ENCODE results near the gene BICDL1. TPM values are rescaled to one million over a fixed set of nuclear protein-coding genes. Genes with fewer than 3 reads are reported as not detected.
"Not testable (repeated sequence)": the region's sequence is repeated elsewhere in the genome, so short reads cannot be mapped to it uniquely, and the experiment has no call there.

BICDL1 gene
- polyA plus RNA-seq, 1 donor from 2014 or later = 1.1 TPM

DNA sequence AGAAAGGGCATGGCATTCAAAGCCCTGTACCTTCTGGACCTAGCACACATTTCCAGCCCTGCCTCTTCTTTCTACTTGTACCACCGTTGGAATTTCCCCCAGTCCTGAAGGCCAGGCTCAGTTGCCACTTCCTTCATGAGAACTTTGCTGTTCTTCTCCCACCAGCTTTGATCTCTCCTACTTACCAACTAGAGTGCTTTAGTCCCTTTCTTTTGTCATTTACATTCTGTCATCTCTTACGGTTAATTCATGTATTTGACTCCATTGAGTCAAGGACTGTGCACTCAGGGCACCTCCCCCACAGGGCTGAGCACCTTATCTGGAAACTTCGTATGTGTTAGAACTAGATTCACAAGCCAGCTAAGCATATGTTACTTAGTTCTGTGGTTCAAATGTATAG is 26.3 kb downstream of the BICDL1 start:
- H3K4me1 Mint-ChIP-seq = peaks cover 16 to 21% (median 21%) of the 10 kb centered on the region in 3 donors
- H3K4me3 Mint-ChIP-seq = peak overlapping the region in 1 of 4 donors; percentile 43
- H3K27ac Mint-ChIP-seq = peak overlapping the region in 2 of 3 donors; percentile 13 to 84
- no peaks in the 10 kb centered on the region for H3K27me3 Mint-ChIP-seq
- peaks cover 5% of the 10 kb centered on the region for H3K36me3 Mint-ChIP-seq
- no peaks in the 10 kb centered on the region for H3K9me3 Mint-ChIP-seq

DNA sequence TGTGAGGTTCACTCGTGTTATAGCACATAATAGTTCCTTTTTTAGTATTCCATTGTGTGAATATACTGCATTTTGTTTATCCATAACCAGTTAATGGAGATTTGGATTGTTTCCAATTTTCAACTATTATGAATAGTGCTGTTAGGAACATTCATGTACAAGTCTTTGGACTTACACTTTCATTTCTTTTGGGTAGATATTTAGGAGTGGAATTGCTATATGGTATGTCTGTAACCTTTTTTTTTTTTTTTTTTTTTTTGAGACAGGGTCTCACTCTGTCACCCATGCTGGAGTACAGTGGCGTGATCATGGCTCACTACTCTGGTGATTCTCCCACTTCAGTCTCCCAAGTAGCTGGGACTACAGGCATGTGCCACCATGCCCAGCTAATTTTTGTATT is 27.2 kb downstream of the BICDL1 start:
- H3K27me3 Mint-ChIP-seq, H3K27ac Mint-ChIP-seq, H3K4me3 Mint-ChIP-seq, H3K9me3 Mint-ChIP-seq, H3K36me3 Mint-ChIP-seq: not testable (repeated sequence)
- H3K4me1 Mint-ChIP-seq = peaks cover 16 to 21% (median 21%) of the 10 kb centered on the region in 3 donors

DNA sequence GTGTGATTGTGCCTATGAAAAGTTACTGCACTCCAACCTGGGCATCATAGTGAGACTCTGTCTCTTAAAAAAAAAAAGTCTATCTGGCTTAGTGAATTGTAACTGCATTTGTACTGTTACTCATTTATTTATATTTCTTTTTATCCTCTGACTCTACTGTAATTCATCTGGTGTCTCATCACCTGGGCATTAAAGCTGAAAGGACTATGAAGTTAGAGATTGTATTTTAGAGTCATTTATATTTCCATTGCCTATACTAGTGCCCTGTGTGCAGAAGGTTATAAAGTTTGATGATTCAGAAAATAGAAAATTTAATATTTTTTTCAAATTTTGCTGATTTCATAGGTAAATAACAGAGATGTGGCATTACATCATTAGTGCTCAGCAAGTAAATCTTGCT is 30.2 kb downstream of the BICDL1 start:
- peaks cover 5% of the 10 kb centered on the region for H3K36me3 Mint-ChIP-seq
- peaks cover 3 to 6% (median 5%) of the 10 kb centered on the region in 3 donors for H3K4me1 Mint-ChIP-seq
- no peak overlapping the region for H3K4me3 Mint-ChIP-seq
- H3K27me3 Mint-ChIP-seq = no peaks in the 10 kb centered on the region
- H3K9me3 Mint-ChIP-seq = peaks cover 0 to 3% (median 0%) of the 10 kb centered on the region in 3 donors
- H3K27ac Mint-ChIP-seq = no peak overlapping the region

DNA sequence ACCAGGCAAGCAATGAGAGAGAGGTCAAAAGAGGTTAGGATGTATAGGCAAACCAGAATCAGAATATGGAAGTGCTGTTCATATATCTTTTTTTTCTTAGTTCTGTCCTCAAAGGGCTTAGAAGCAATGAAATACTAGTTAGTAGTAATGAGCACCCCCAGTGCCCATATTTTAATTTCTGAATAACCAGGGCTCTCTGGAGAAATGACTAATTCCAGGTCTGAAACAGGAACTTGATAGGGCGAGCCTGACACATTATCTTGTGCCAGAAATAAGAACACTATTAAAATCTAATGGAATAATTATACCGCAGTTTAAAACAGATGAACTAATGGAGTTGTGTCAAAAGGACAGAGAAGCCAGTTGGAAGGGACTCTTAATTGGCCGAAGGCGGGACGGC is 30.9 kb downstream of the BICDL1 start:
- no peak overlapping the region for H3K27ac Mint-ChIP-seq
- no peaks in the 10 kb centered on the region for H3K27me3 Mint-ChIP-seq
- peaks cover 7% of the 10 kb centered on the region for H3K36me3 Mint-ChIP-seq
- peaks cover 4 to 6% (median 5%) of the 10 kb centered on the region in 3 donors for H3K4me1 Mint-ChIP-seq
- H3K4me3 Mint-ChIP-seq = no peak overlapping the region
- peaks cover 0 to 5% (median 0%) of the 10 kb centered on the region in 3 donors for H3K9me3 Mint-ChIP-seq

DNA sequence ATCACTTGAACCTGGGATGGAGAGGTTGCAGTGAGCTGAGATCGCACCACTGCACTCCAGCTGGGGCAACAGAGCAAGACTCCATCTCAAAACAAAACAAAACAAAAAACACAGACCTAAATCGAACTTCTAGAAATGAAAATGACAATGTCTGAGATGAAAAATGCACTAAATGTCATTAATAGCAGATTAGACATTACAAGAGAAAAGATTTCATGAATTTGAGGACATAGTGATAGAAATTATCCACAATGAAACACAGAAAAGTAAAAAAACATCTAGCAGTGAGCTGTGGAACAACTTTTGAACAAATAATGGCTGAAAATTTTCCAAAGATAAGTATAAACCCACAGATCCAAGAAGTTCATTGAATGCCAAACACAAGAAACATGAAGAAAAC is 35.2 kb downstream of the BICDL1 start:
- H3K27me3 Mint-ChIP-seq = no peaks in the 10 kb centered on the region
- H3K4me1 Mint-ChIP-seq = peaks cover 0 to 2% (median 0%) of the 10 kb centered on the region in 3 donors
- H3K4me3 Mint-ChIP-seq = no peak overlapping the region
- H3K9me3 Mint-ChIP-seq = peaks cover 0 to 5% (median 0%) of the 10 kb centered on the region in 3 donors
- no peak overlapping the region for H3K27ac Mint-ChIP-seq
- H3K36me3 Mint-ChIP-seq = peaks cover 8% of the 10 kb centered on the region

DNA sequence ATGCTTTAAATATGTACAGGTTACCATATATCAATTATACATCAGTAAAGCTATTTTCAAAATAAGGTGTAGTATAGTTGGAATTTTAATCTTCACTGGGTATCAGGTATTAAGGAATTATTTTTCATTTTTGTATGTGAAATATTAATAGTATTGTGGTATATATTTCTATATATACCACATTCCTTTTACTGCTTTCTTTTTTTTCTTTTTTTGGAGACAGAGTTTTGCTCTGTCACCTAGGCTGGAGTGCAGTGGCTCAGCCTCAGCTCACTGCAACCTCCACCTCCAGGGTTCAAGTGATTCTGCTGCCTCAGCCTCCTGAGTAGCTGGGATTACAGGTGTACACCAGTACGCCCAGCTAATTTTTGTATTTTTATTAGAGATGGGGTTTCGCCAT is 36.6 kb downstream of the BICDL1 start:
- Mint-ChIP-seq H3K4me1 (peaks cover 0 to 2% (median 0%) of the 10 kb centered on the region in 3 donors), H3K9me3 (peaks cover 0 to 5% (median 0%) of the 10 kb centered on the region in 3 donors), H3K27me3 (no peaks in the 10 kb centered on the region), H3K4me3 (no peak overlapping the region), H3K36me3 (peaks cover 8% of the 10 kb centered on the region), H3K27ac (no peak overlapping the region)

DNA sequence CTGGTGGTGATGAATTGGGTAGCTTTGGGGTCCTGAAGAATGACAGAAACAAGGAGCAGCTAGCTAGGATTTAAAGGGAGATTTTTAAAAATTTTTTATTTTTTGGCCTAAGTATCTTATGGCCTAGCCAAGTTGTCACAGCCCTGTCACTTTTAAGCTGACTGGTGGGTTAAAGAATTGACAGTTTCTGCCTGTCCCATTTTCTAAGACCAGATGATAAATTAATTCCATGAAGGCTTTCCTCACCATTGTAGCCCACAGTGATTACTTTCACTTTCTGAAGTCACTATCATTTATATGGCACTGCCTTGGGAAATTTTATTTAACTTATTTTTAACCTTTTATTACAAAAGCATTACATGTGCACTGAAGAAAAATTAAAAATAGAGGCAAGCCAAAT is 43.2 kb downstream of the BICDL1 start:
- H3K27ac Mint-ChIP-seq = no peak overlapping the region
- peaks cover 0 to 2% (median 1%) of the 10 kb centered on the region in 3 donors for H3K4me1 Mint-ChIP-seq
- H3K36me3 Mint-ChIP-seq = peaks cover 3% of the 10 kb centered on the region
- no peak overlapping the region for H3K4me3 Mint-ChIP-seq
- H3K9me3 Mint-ChIP-seq = no peaks in the 10 kb centered on the region
- H3K27me3 Mint-ChIP-seq = no peaks in the 10 kb centered on the region

DNA sequence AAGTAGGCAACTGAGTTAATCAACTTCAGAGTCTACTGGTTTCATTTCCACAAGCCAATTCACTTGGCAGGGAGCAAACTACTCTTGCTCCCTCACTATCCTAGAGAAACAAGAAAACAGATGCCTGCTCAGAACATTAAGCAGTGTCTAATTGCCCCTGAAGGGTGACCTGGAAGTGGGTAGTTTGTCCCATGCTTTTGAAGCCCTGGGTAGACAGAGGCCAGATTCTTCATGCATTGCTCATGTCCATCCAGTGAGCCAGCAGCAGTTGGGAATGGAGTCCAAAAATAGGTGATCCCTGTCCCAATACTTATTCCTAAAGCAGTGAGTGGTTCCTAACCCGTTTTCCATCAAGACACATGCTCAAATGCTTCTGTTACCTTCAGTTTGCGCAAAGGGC is 48.8 kb downstream of the BICDL1 start:
- H3K27me3 Mint-ChIP-seq = no peaks in the 10 kb centered on the region
- H3K36me3 Mint-ChIP-seq = peaks cover 6% of the 10 kb centered on the region
- H3K4me1 Mint-ChIP-seq = peaks cover 0 to 1% (median 1%) of the 10 kb centered on the region in 3 donors
- H3K4me3 Mint-ChIP-seq = no peak overlapping the region
- no peak overlapping the region for H3K27ac Mint-ChIP-seq
- H3K9me3 Mint-ChIP-seq = no peaks in the 10 kb centered on the region

DNA sequence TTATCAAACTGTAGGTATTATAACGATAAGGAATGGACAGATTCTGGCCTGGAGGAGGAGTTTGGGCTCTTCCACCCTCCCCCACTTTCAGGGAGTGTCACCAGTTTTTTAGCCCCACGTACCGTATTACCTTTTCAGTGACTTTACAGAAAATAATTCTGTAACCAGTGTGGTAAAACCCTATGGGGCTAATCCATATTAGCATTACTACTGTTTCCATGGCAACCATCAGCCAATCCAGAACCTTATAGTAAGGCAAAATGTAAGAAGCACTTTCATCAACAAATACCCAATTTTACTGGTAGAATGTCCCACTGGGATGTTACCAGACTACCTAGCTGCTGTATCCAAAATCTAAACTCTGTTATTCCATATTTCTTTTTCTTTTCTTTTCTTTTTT is 50.7 kb downstream of the BICDL1 start:
- Mint-ChIP-seq H3K27me3 (no peaks in the 10 kb centered on the region), H3K9me3 (no peaks in the 10 kb centered on the region), H3K4me3 (no peak overlapping the region), H3K27ac (no peak overlapping the region), H3K4me1 (peaks cover 0 to 1% (median 1%) of the 10 kb centered on the region in 3 donors), H3K36me3 (peaks cover 9% of the 10 kb centered on the region)

DNA sequence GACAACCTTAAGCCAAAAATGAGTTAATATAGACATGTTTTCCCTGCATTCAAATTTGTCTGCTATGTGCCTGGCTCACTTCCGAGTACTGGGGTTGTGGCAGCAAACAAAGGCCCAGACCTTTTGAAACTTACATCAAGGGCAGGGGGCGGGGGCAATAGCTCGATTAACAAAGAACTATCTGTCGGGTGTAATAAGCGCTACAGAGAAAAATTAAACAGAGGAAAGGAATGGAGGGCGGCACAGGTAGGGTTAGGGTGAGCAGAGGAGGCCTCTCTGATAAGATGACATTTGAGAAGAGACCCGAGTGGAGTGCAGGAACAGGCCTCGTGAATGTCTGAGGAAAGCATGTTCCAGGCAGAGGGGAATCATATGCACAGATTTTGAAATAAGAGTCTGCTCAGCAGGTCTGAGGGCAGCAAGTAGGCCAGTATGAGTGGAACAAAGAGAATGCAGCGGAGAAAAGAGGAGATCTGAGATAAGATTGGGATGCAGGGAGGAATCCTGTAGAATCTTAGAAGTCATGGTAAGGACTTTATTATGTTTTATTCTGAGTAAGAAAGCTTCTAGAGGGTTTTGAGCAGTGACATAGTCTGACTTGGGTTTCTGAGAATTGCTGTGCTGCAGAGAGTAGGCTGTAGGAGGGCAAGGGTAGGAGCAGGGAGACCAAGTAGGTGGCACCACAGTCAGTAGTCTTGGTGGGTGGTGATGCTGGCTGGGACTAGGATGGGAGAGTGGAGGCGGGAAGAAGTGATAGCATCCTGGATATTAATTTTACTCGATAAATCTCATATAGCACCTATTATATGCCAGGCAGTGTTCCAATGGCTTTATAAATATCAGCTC is 52.6 kb downstream of the BICDL1 start:
- Mint-ChIP-seq H3K27ac (no peak overlapping the region), H3K36me3 (peaks cover 9% of the 10 kb centered on the region)

DNA sequence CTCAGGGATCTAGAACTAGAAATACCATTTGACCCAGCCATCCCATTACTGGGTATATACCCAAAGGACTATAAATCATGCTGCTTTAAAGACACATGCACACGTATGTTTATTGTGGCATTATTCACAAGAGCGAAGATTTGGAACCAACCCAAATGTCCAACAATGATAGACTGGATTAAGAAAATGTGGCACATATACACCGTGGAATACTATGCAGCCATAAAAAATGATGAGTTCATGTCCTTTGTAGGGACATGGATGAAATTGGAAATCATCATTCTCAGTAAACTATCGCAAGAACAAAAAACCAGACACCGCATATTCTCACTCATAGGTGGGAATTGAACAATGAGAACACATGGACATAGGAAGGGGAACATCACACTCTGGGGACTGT is 56.3 kb downstream of the BICDL1 start:
- H3K27ac Mint-ChIP-seq, H3K4me1 Mint-ChIP-seq, H3K9me3 Mint-ChIP-seq, H3K36me3 Mint-ChIP-seq, H3K27me3 Mint-ChIP-seq, H3K4me3 Mint-ChIP-seq: not testable (repeated sequence)

More for the DNA sequence above, 52.6 kb downstream of the BICDL1 start:
- Mint-ChIP-seq H3K4me1 (peaks cover 0 to 1% (median 0%) of the 10 kb centered on the region in 3 donors), H3K4me3 (no peak overlapping the region), H3K27me3 (no peaks in the 10 kb centered on the region), H3K9me3 (no peaks in the 10 kb centered on the region)

DNA sequence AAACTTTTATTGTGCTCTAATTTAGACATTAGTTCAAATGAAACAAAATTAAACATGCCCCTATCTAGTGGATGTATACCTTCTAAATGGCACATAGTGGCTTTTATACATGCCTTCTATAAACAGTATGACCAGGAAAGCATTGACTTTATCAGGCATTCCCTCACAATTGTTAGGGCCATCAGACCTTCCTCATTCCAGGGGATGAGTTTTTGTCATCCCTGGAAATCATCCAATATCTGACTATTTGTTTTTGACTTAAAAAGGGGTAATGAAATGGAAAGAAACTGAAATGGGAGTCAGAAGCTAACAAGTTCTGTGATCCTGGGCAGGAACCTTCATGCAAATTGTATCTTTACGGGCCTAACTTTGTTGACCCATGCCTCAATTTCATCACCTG is 58.0 kb downstream of the BICDL1 start:
- Mint-ChIP-seq H3K9me3 (peaks cover 0 to 4% (median 0%) of the 10 kb centered on the region in 3 donors), H3K27ac (no peak overlapping the region), H3K4me3 (no peak overlapping the region), H3K27me3 (no peaks in the 10 kb centered on the region), H3K36me3 (peaks cover 3% of the 10 kb centered on the region), H3K4me1 (no peaks in the 10 kb centered on the region)

DNA sequence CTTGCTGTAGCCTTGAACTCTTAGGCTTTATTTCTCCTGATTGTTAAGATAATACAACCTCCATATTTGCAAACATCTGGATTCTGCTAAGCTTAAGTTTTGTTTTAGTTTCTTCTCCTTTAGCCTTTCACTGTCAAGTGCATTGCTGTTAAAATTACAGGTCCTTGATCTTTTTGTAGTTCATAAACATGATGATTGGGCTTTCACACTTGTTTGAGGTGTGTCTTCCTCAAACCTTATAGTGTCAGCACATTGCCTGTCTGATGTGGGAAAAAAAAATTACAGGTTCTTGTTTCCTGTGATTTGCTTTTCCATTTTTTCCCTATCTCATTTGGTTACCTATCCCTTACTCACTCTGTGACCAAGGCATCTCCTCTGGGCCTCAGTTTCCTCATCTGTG is 59.2 kb downstream of the BICDL1 start:
- peaks cover 3% of the 10 kb centered on the region for H3K36me3 Mint-ChIP-seq
- H3K27ac Mint-ChIP-seq = no peak overlapping the region
- peaks cover 2 to 4% (median 2%) of the 10 kb centered on the region in 3 donors for H3K9me3 Mint-ChIP-seq
- peaks cover 0 to 4% (median 0%) of the 10 kb centered on the region in 3 donors for H3K4me1 Mint-ChIP-seq
- no peaks in the 10 kb centered on the region for H3K27me3 Mint-ChIP-seq
- H3K4me3 Mint-ChIP-seq = no peak overlapping the region

DNA sequence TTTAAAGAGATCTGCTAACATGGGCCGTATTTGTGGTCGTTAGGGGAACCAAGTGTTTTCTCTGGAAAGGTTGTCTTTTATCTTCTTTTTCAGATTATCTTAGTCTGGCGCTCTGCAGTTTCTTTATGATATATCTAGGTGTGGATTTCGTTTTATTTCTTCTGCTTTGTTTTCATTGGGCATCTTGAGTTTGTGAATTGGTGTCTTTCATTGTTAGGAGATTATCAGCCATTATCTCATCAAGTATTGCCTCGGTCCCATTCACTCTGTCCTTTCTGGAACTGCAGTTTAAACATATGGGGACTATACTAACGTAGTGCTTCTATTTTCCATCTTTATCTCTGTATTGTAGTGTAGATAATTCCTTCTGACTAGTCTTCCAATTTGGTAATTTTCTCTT is 60.4 kb downstream of the BICDL1 start:
- Mint-ChIP-seq H3K9me3 (peaks cover 2 to 4% (median 2%) of the 10 kb centered on the region in 3 donors), H3K4me3 (no peak overlapping the region), H3K36me3 (peaks cover 4% of the 10 kb centered on the region), H3K27ac (no peak overlapping the region), H3K4me1 (peaks cover 0 to 4% (median 0%) of the 10 kb centered on the region in 3 donors), H3K27me3 (no peaks in the 10 kb centered on the region)

DNA sequence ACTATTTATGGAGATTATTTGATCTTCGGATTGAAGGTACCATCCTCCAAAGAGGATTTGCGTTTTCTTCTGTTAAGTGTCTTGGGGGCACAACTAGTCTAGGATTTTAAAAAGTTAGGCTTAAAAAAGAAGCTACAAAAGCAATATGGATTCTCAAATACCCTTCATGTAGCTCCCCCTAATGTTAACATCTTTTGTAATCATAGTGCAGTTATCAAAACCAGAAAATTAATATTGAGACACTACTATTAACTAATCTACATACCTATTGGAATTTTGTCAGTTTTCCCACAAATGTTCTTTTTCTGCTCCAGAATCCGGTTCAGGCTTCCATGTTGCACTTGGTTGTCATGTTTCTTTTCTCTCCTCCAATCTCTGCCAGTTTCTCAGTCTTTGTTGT is 62.5 kb downstream of the BICDL1 start:
- no peak overlapping the region for H3K27ac Mint-ChIP-seq
- no peaks in the 10 kb centered on the region for H3K27me3 Mint-ChIP-seq
- H3K36me3 Mint-ChIP-seq = peaks cover 3% of the 10 kb centered on the region
- peaks cover 0 to 4% (median 0%) of the 10 kb centered on the region in 3 donors for H3K4me1 Mint-ChIP-seq
- H3K9me3 Mint-ChIP-seq = peaks cover 2 to 4% (median 2%) of the 10 kb centered on the region in 3 donors
- no peak overlapping the region for H3K4me3 Mint-ChIP-seq

DNA sequence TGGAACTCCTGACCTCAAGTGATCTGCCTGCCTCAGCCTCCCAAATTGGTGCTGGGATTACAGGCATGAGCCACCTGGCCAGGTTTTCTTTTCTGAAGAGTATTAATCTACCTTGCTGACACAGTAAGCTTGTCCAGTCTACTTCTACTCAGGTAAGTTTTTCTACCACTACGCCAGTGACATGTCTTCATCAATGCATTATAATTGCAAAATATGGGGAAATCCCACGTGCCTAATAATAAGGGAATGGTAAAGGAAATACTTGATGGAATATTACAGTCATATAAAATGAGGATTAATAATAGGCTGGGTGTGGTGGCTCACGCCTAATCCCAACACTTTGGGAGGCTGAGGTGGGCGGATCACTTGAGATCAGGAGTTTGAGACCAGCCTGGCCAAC is 65.3 kb downstream of the BICDL1 start:
- Mint-ChIP-seq H3K4me1 (peaks cover 0 to 4% (median 0%) of the 10 kb centered on the region in 3 donors), H3K27ac (no peak overlapping the region), H3K9me3 (peaks cover 2 to 4% (median 2%) of the 10 kb centered on the region in 3 donors), H3K36me3 (peaks cover 5% of the 10 kb centered on the region), H3K4me3 (no peak overlapping the region), H3K27me3 (no peaks in the 10 kb centered on the region)
